HEK293 (cell line): ENCODE data around the gene AP2A1.

ENCODE experiments used
- CTCF ChIA-PET: fragments of 350-600 bp; formaldehyde crosslinking; extraction: SDS; loops from one replicate; lab custom pipeline; 2021; ENCODE audit warnings: antibody characterized with exemption; lab: Yijun Ruan, JAX
- POLR2A ChIA-PET: fragments of 300-600 bp; formaldehyde crosslinking; extraction: SDS; loops from one replicate; lab custom pipeline; 2020; ENCODE audit warnings: antibody characterized with exemption, inconsistent platforms; lab: Yijun Ruan, JAX
- H3K27ac ChIP-seq: fragments of 200-500 bp; sonication (Bioruptor generic); 2 replicates; pipeline ENCODE4 v1.5.1; 2014; ENCODE audit warnings: low read depth, low read length, control low read depth, inconsistent platforms; ENCODE audit errors: extremely low read depth
- H3K36me3 ChIP-seq, 2 experiments: fragments of 200-500 bp in 1 of 2; sonication (Bioruptor generic) in 1 of 2; 1 replicate in 1 of 2; 2 replicates in 1 of 2; pipeline ENCODE4 v1.5.1; 2014 to 2017; ENCODE audit warnings: inconsistent platforms in 2 of 2, low read length in 2 of 2; ENCODE audit not compliant: control insufficient read depth in 2 of 2, insufficient read depth in 1 of 2
- H3K4me1 ChIP-seq: fragments of 200-500 bp; sonication (Bioruptor generic); 2 replicates; pipeline ENCODE4 v1.5.1; 2014; ENCODE audit warnings: mild to moderate bottlenecking, low read length, inconsistent platforms; ENCODE audit not compliant: control insufficient read depth, insufficient read depth
- H3K4me3 ChIP-seq: 2 replicates; pipeline ENCODE4 v1.5.1; 2011; ENCODE audit warnings: low read depth, mild to moderate bottlenecking, control low read depth, low read length, moderate library complexity
- H3K9me3 ChIP-seq: fragments of 200-500 bp; sonication (Bioruptor generic); 2 replicates; pipeline ENCODE4 v1.5.1; 2014; ENCODE audit warnings: low read depth, low read length, inconsistent platforms; ENCODE audit not compliant: control insufficient read depth, insufficient read depth
- GLIS1 ChIP-seq: fragments of 450-650 bp; formaldehyde crosslinking; IDR thresholded peaks from 2 replicates; pipeline ENCODE4 v1.5.1; 2016; ENCODE audit warnings: missing biosample characterization, missing genetic modification characterization
- GLIS2 ChIP-seq: fragments of 450-650 bp; formaldehyde crosslinking; IDR thresholded peaks from 2 replicates; pipeline ENCODE4 v1.5.1; 2016; ENCODE audit warnings: missing biosample characterization, missing genetic modification characterization
- HOXD13 ChIP-seq: sonication (generic); formaldehyde crosslinking; IDR thresholded peaks from 2 replicates; pipeline ENCODE4 v1.8.0; 2022; ENCODE audit warnings: missing genetic modification reagents, borderline replicate concordance
- KLF1 ChIP-seq: fragments of 450-650 bp; formaldehyde crosslinking; IDR thresholded peaks from 2 replicates; pipeline ENCODE4 v1.5.1; 2016; ENCODE audit warnings: missing biosample characterization, missing genetic modification characterization
- KLF7 ChIP-seq: fragments of 450-650 bp; formaldehyde crosslinking; IDR thresholded peaks from 2 replicates; pipeline ENCODE4 v1.5.1; 2016; ENCODE audit warnings: missing biosample characterization, missing genetic modification characterization, borderline replicate concordance
- KLF8 ChIP-seq: fragments of 450-650 bp; formaldehyde crosslinking; IDR thresholded peaks from 2 replicates; pipeline ENCODE4 v1.5.1; 2016; ENCODE audit warnings: missing biosample characterization, missing genetic modification characterization
- KLF9 ChIP-seq: fragments of 450-650 bp; formaldehyde crosslinking; IDR thresholded peaks from 2 replicates; pipeline ENCODE4 v1.5.1; 2016; ENCODE audit warnings: missing biosample characterization, missing genetic modification characterization, low read depth
- PATZ1 ChIP-seq: fragments of 450-650 bp; formaldehyde crosslinking; IDR thresholded peaks from 2 replicates; pipeline ENCODE4 v1.5.1; 2016; ENCODE audit warnings: missing biosample characterization, missing genetic modification characterization
- PBX3 ChIP-seq: sonication (generic); formaldehyde crosslinking; IDR thresholded peaks from 2 replicates; pipeline ENCODE4 v1.8.1; 2022; ENCODE audit warnings: mild to moderate bottlenecking, moderate library complexity, missing genetic modification reagents
- ZFP37 ChIP-seq: fragments of 450-650 bp; formaldehyde crosslinking; IDR thresholded peaks from 2 replicates; pipeline ENCODE4 v1.5.1; 2016; ENCODE audit warnings: missing biosample characterization, missing genetic modification characterization
- ZNF112 ChIP-seq: fragments of 450-650 bp; formaldehyde crosslinking; IDR thresholded peaks from 2 replicates; pipeline ENCODE4 v1.5.0; 2017; ENCODE audit warnings: missing biosample characterization, missing genetic modification characterization
- ZNF24 ChIP-seq: fragments of 450-650 bp; formaldehyde crosslinking; IDR thresholded peaks from 2 replicates; pipeline ENCODE4 v1.5.1; 2016; ENCODE audit warnings: missing biosample characterization, missing genetic modification characterization
- ZNF280C ChIP-seq: fragments of 450-650 bp; formaldehyde crosslinking; IDR thresholded peaks from 2 replicates; pipeline ENCODE4 v1.5.1; 2016; ENCODE audit warnings: missing biosample characterization, missing genetic modification characterization
- ZNF391 ChIP-seq: fragments of 450-650 bp; formaldehyde crosslinking; IDR thresholded peaks from 2 replicates; pipeline ENCODE4 v1.5.1; 2016; ENCODE audit warnings: low read depth, missing biosample characterization, missing genetic modification characterization, borderline replicate concordance
- ZNF600 ChIP-seq: fragments of 450-650 bp; formaldehyde crosslinking; IDR thresholded peaks from 2 replicates; pipeline ENCODE4 v1.5.1; 2016; ENCODE audit warnings: missing biosample characterization, missing genetic modification characterization
- ZNF792 ChIP-seq: fragments of 450-650 bp; formaldehyde crosslinking; IDR thresholded peaks from 2 replicates; pipeline ENCODE4 v1.5.1; 2016; ENCODE audit warnings: missing biosample characterization, missing genetic modification characterization
- ZXDB ChIP-seq: fragments of 450-650 bp; formaldehyde crosslinking; IDR thresholded peaks from 2 replicates; pipeline ENCODE4 v1.5.1; 2016; ENCODE audit warnings: missing biosample characterization, missing genetic modification characterization
- TF ChIP-seq, protein P1 (sequence below): fragments of 450-650 bp; formaldehyde crosslinking; IDR thresholded peaks from 2 replicates; pipeline ENCODE4 v1.5.1; 2016; ENCODE audit warnings: missing biosample characterization, missing genetic modification characterization

AP2A1 gene

GRCh38 chr19:49854378-49855263 lies 87.8 kb downstream of the AP2A1 start:
- TF ChIP-seq ZNF391 (tag by site-specific recombination): no peak
- TF ChIP-seq HOXD13 (CRISPR knock-in tag): no peak
- TF ChIP-seq, all 188 proteins: peak for 0
- Histone ChIP-seq H3K9me3 (no peaks in the 10 kb centered on the region), H3K4me1 (peaks cover 15% of the 10 kb centered on the region; the same call in 1 of the 2 replicates), H3K4me3 (no peak overlapping the region), H3K27ac (0 out of 2 replicates have a peak overlapping the region, but pooled peaks have one; percentile 43), H3K36me3 (peaks cover 5 to 55% of the 10 kb centered on the region in 2 experiments)
- ChIA-PET POLR2A (interaction anchor here (1.0 to 8.8 kb wide), 3 partner anchors 10 to 42 kb away, joined by 4 to 128 read pairs (median 4); partner anchors contain the start of genes FUZ and PNKP), CTCF (interaction anchor here (0.7 to 1.6 kb wide), 2 partner anchors 12 to 1702 kb away, joined by 3 to 4 read pairs; no protein-coding TSS in a partner anchor)

DNA sequence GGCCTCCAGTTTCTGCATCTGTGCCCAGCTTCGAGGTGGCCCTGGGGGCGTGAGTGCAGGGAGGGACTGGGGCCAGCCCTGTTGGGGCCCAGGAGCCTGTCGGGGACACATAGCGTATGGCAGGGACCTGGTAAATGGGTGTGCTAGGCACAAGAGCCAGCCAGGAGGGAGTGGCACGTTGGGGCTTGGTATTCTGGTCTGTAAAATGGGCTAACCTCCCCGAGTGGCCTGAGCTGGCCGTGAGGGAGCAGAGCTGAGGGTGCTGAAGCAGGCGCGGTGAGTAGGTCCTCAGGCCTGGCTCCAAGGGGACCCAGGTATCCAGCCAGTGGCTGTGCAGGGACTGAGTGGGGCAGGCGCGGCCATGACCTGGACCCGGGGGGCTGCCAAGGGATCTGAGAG lies 88.5 kb downstream of the AP2A1 start:
- Histone ChIP-seq H3K4me3 (no peak overlapping the region), H3K36me3 (peaks cover 10 to 61% of the 10 kb centered on the region in 2 experiments), H3K9me3 (no peaks in the 10 kb centered on the region), H3K4me1 (peaks cover 15% of the 10 kb centered on the region; the same call in 1 of the 2 replicates), H3K27ac (0 out of 2 replicates have a peak overlapping the region, but pooled peaks have one; percentile 43)
- ChIA-PET POLR2A (interaction anchor here (8.8 kb wide), 1 partner anchor 9 kb away, joined by 128 read pairs; the partner anchor contains the start of gene PNKP), CTCF (interaction anchor here (0.5 kb wide), 1 partner anchor 103 kb away, joined by 3 read pairs; no protein-coding TSS in a partner anchor)
- TF ChIP-seq KLF7 (0 out of 2 replicates have a peak, but pooled peaks have one; percentile 42), KLF8 (tag by site-specific recombination) (peak; percentile 50; the same call in 1 of the 2 replicates), ZNF24 (tag by site-specific recombination) (no peak), KLF1 (tag by site-specific recombination) (peak; percentile 31; the same call in 1 of the 2 replicates), KLF9 (peak; percentile 31; the same call in 1 of the 2 replicates)
- TF ChIP-seq, protein P1, sequence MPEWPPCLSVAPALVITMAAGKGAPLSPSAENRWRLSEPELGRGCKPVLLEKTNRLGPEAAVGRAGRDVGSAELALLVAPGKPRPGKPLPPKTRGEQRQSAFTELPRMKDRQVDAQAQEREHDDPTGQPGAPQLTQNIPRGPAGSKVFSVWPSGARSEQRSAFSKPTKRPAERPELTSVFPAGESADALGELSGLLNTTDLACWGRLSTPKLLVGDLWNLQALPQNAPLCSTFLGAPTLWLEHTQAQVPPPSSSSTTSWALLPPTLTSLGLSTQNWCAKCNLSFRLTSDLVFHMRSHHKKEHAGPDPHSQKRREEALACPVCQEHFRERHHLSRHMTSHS: no peak

- Histone ChIP-seq H3K4me1 (peaks cover 16% of the 10 kb centered on the region), H3K9me3 (no peaks in the 10 kb centered on the region), H3K27ac (0 out of 2 replicates have a peak overlapping the region, but pooled peaks have one; percentile 47), H3K36me3 (peaks cover 12 to 68% of the 10 kb centered on the region in 2 experiments), H3K4me3 (no peak overlapping the region)
- ChIA-PET CTCF (interaction anchor here (0.5 kb wide), 1 partner anchor 103 kb away, joined by 3 read pairs; no protein-coding TSS in a partner anchor), POLR2A (interaction anchor here (8.8 kb wide), 1 partner anchor 8 kb away, joined by 128 read pairs; the partner anchor contains the start of gene PNKP)
- 0 out of 2 replicates have a peak, but pooled peaks have one; percentile 15 for TF ChIP-seq ZXDB
- TF ChIP-seq ZNF600 (tag by site-specific recombination): peak; percentile 74; the same call in 1 of the 2 replicates
- no peak for TF ChIP-seq ZNF112 (tag by site-specific recombination)
- no peak for TF ChIP-seq ZNF280C (tag by site-specific recombination)
- TF ChIP-seq GLIS1 (tag by site-specific recombination): peak; percentile 13; the same call in 1 of the 2 replicates
- peak; percentile 94 for TF ChIP-seq ZNF792 (tag by site-specific recombination)
- TF ChIP-seq GLIS2: peak; percentile 57
- no peak for TF ChIP-seq ZFP37 (tag by site-specific recombination)
- 0 out of 2 replicates have a peak, but pooled peaks have one; percentile 12 for TF ChIP-seq PATZ1 (tag by site-specific recombination)
- TF ChIP-seq PBX3 (CRISPR knock-in tag): 0 out of 2 replicates have a peak, but pooled peaks have one; percentile 34
Observed at GRCh38 chr19:49855676-49856573, 89.1 kb downstream of the AP2A1 start.
